Activated CD8-positive, alpha-beta T cell treated with anti-CD3 and anti-CD28 coated beads for 36 hours (primary cell): ENCODE results near the gene CCDC102A. TPM values are rescaled to one million over a fixed set of nuclear protein-coding genes. Genes with fewer than 3 reads are reported as not detected.

ENCODE experiments used
- ATAC-seq: fragments of 200-7000 bp; cut with Tn5 transposase; one replicate; pipeline ENCODE4 v1.10.0; 2021; ENCODE audit warnings: mild to moderate bottlenecking, moderate library complexity
- CTCF ChIA-PET: fragments of 350-600 bp; sonication (Branson Sonifier 250); formaldehyde crosslinking; loops from one replicate; lab custom pipeline; 2021; ENCODE audit warnings: antibody characterized with exemption; lab: Charles Lee
- POLR2A ChIA-PET: fragments of 350-600 bp; sonication (Branson Sonifier 250); formaldehyde crosslinking; loops from one replicate; lab custom pipeline; 2021; ENCODE audit warnings: antibody characterized with exemption; lab: Charles Lee
- DNase-seq: peaks from one replicate; pipeline ENCODE4 v3.0.0-alpha.2; 2020
- H3K27ac Mint-ChIP-seq: one replicate; pipeline ENCODE4 v1.8.0; 2021; ENCODE audit warnings: mild to moderate bottlenecking, mixed read lengths
- H3K27me3 Mint-ChIP-seq: one replicate; pipeline ENCODE4 v1.8.0; 2021; ENCODE audit warnings: mixed read lengths
- H3K36me3 Mint-ChIP-seq: one replicate; pipeline ENCODE4 v1.8.0; 2021; ENCODE audit warnings: low read depth, mixed read lengths
- H3K4me1 Mint-ChIP-seq: one replicate; pipeline ENCODE4 v1.8.0; 2021; ENCODE audit warnings: low read depth, mixed read lengths
- H3K4me3 Mint-ChIP-seq: one replicate; pipeline ENCODE4 v1.8.0; 2021; ENCODE audit warnings: mild to moderate bottlenecking, moderate library complexity, mixed read lengths
- H3K9me3 Mint-ChIP-seq: one replicate; pipeline ENCODE4 v1.8.0; 2021; ENCODE audit warnings: mixed read lengths
- CTCF ChIP-seq: fragments of 200-600 bp; IDR thresholded peaks from one replicate; pipeline ENCODE4 v1.8.0; 2022; ENCODE audit warnings: antibody characterized with exemption, mild to moderate bottlenecking
- intact Hi-C: fragments of 100-400 bp; cut with micrococcal nuclease; formaldehyde crosslinking; loops from one replicate; pipeline ENCODE4 v1.10.0; 2022
- total RNA-seq, 2 experiments: library from RNA; stranded (reverse); gene quantifications; one replicate each; pipeline ENCODE4 v1.2.3, GENCODE V29; 2021

CCDC102A gene
- total RNA-seq, 2 experiments from 2014 or later: 7.1 to 7.9 TPM

GRCh38 chr16:57519796-57520360, 16.5 kb downstream of the CCDC102A start:
- Mint-ChIP-seq H3K27ac (peak overlapping the region; percentile 47), H3K4me3 (no peak overlapping the region)

GRCh38 chr16:57518922-57519321, 17.4 kb downstream of the CCDC102A start:
- Mint-ChIP-seq H3K9me3 (no peaks in the 10 kb centered on the region), H3K4me3 (no peak overlapping the region), H3K36me3 (peaks cover 2% of the 10 kb centered on the region), H3K27me3 (no peaks in the 10 kb centered on the region), H3K27ac (no peak overlapping the region), H3K4me1 (peaks cover 4% of the 10 kb centered on the region)
- ATAC-seq (no peak), DNase-seq (no peak)
- CTCF ChIA-PET: interaction anchor here (0.8 to 5.8 kb wide), 17 partner anchors 8 to 218 kb away, joined by 3 to 76 read pairs (median 10); partner anchors contain the start of genes CIAPIN1, COQ9, DOK4 and POLR2C
- POLR2A ChIA-PET: interaction anchor here (1.1 to 1.6 kb wide), 3 partner anchors 29 to 56 kb away, joined by 3 read pairs; no protein-coding TSS in a partner anchor
- intact Hi-C loops: loop anchor here (2.0 to 10.0 kb wide), 2 partner anchors 42 to 214 kb away; no protein-coding TSS in a partner anchor
- TF ChIP-seq CTCF: no peak

More at GRCh38 chr16:57519796-57520360, 16.5 kb downstream of the CCDC102A start:
- POLR2A ChIA-PET: interaction anchor here (1.1 to 1.6 kb wide), 3 partner anchors 11 to 57 kb away, joined by 3 to 5 read pairs (median 3); no protein-coding TSS in a partner anchor
- ATAC-seq: peak; percentile 98
- Mint-ChIP-seq H3K4me1 (peaks cover 4% of the 10 kb centered on the region), H3K27me3 (no peaks in the 10 kb centered on the region), H3K36me3 (peaks cover 2% of the 10 kb centered on the region), H3K9me3 (no peaks in the 10 kb centered on the region)
- DNase-seq: peak; percentile 90
- peak; percentile 98 for TF ChIP-seq CTCF
- CTCF ChIA-PET: interaction anchor here (0.6 to 5.8 kb wide), 41 partner anchors 8 to 367 kb away, joined by 3 to 76 read pairs (median 5); partner anchors contain the start of genes ADGRG5, CIAPIN1, COQ9 and DOK4
- intact Hi-C loops: loop anchor here (2.0 to 10.0 kb wide), 3 partner anchors 43 to 215 kb away; no protein-coding TSS in a partner anchor

GRCh38 chr16:57518520-57518919, 17.9 kb downstream of the CCDC102A start:
- no peaks in the 10 kb centered on the region for H3K27me3 Mint-ChIP-seq
- CTCF ChIA-PET: interaction anchor here (0.8 to 5.8 kb wide), 17 partner anchors 8 to 218 kb away, joined by 3 to 76 read pairs (median 6); partner anchors contain the start of genes CIAPIN1, COQ9, DOK4 and POLR2C
- H3K27ac Mint-ChIP-seq: no peak overlapping the region
- POLR2A ChIA-PET: interaction anchor here (1.1 kb wide), 2 partner anchors 28 to 44 kb away, joined by 3 read pairs; no protein-coding TSS in a partner anchor
- DNase-seq: no peak
- no peak overlapping the region for H3K4me3 Mint-ChIP-seq
- no peak for TF ChIP-seq CTCF
- intact Hi-C loops: loop anchor here (2.0 to 10.0 kb wide), 2 partner anchors 42 to 214 kb away; no protein-coding TSS in a partner anchor
- ATAC-seq: no peak
- H3K9me3 Mint-ChIP-seq: no peaks in the 10 kb centered on the region
- H3K36me3 Mint-ChIP-seq: peaks cover 2% of the 10 kb centered on the region
- peaks cover 4% of the 10 kb centered on the region for H3K4me1 Mint-ChIP-seq

GRCh38 chr16:57517397-57518367, 18.7 kb downstream of the CCDC102A start:
- peaks cover 4% of the 10 kb centered on the region for H3K4me1 Mint-ChIP-seq
- ATAC-seq: no peak
- ChIA-PET CTCF (interaction anchor here (1.1 to 5.8 kb wide), 6 partner anchors 17 to 217 kb away, joined by 3 to 76 read pairs (median 58); partner anchors contain the start of genes DOK4 and POLR2C), POLR2A (interaction anchor here (1.1 to 1.5 kb wide), 3 partner anchors 9 to 28 kb away, joined by 3 to 5 read pairs (median 3); no protein-coding TSS in a partner anchor)
- TF ChIP-seq CTCF: no peak
- peaks cover 2% of the 10 kb centered on the region for H3K36me3 Mint-ChIP-seq
- no peak overlapping the region for H3K27ac Mint-ChIP-seq
- DNase-seq: no peak
- H3K27me3 Mint-ChIP-seq: no peaks in the 10 kb centered on the region
- H3K9me3 Mint-ChIP-seq: no peaks in the 10 kb centered on the region
- intact Hi-C loops: loop anchor here (2.0 to 10.0 kb wide), 2 partner anchors 41 to 213 kb away; no protein-coding TSS in a partner anchor
- no peak overlapping the region for H3K4me3 Mint-ChIP-seq
